DND-41 (cell line): Measurements from ENCODE around the gene ERVFRD-1.

Source experiments
- CTCF ChIP-seq: IDR thresholded peaks from 2 replicates; pipeline ENCODE4 v1.5.1; 2012; ENCODE audit warnings: borderline replicate concordance, low read length, moderate library complexity, mild to moderate bottlenecking; ENCODE audit not compliant: poor library complexity, severe bottlenecking; ENCODE audit errors: extremely low read depth
- EZH2 ChIP-seq: IDR thresholded peaks from 3 replicates; pipeline ENCODE4 v1.6.1; 2012; ENCODE audit warnings: borderline replicate concordance, low read depth, mild to moderate bottlenecking, moderate library complexity, low read length, inconsistent platforms; ENCODE audit not compliant: severe bottlenecking

- TF ChIP-seq EZH2 (no peak), CTCF (no peak)
These were observed 25.3 kb upstream of the ERVFRD-1 start for GRCh38 chr6:11136809-11137208.
